SK-N-SH (cell line): ENCODE measurements around the gene SRRM4. TPM values are rescaled to one million over a fixed set of nuclear protein-coding genes. Genes with fewer than 3 reads are reported as not detected.

Experiments used
- CTCF ChIA-PET: fragments of 300-600, 350-600 bp; formaldehyde crosslinking; extraction: SDS; loops from one replicate; lab custom pipeline; 2021; lab: Yijun Ruan, JAX
- POLR2A ChIA-PET: fragments of 350-600 bp; sonication (Branson Sonifier 250); formaldehyde crosslinking; extraction: SDS; loops from one replicate; lab custom pipeline; 2020; ENCODE audit warnings: antibody characterized with exemption, inconsistent platforms; lab: Yijun Ruan, JAX
- DNase-seq: peaks from one replicate; pipeline ENCODE4 v3.0.0; 2012
- H2AFZ ChIP-seq: fragments of 200-600 bp; sonication (generic); 2 replicates; pipeline ENCODE4 v1.8.1; 2016; ENCODE audit warnings: antibody characterized with exemption, mild to moderate bottlenecking, low read depth
- H3F3A ChIP-seq: fragments of 200-600 bp; sonication (generic); replicated peaks from 2 replicates; pipeline ENCODE3; 2016; ENCODE audit warnings: antibody characterized with exemption, mild to moderate bottlenecking; ENCODE audit not compliant: insufficient read depth
- H3K27ac ChIP-seq, 2 experiments: fragments of 200-500 bp in 1 of 2; fragments of 200-600 bp in 1 of 2; sonication (Bioruptor generic) in 1 of 2; sonication (generic), shearing (Covaris generic) in 1 of 2; 2 replicates each; pipeline versions ENCODE4 v1.5.1 to v1.6.1; 2014 to 2016; ENCODE audit warnings: low read depth in 2 of 2, inconsistent platforms in 1 of 2, low read length in 1 of 2, mild to moderate bottlenecking in 1 of 2, mixed read lengths in 1 of 2
- H3K27me3 ChIP-seq: fragments of 200-600 bp; sonication (generic), shearing (Covaris generic); 2 replicates; pipeline ENCODE4 v1.6.1; 2016; ENCODE audit warnings: mixed run types; ENCODE audit not compliant: insufficient read depth
- H3K36me3 ChIP-seq, 2 experiments: fragments of 200-500 bp in 1 of 2; fragments of 200-600 bp in 1 of 2; sonication (Bioruptor generic) in 1 of 2; sonication (generic) in 1 of 2; replicated peaks in 1 of 2; 2 replicates each; pipeline versions ENCODE3 to v1.5.1; 2014 to 2016; ENCODE audit warnings: low read length in 1 of 2, mild to moderate bottlenecking in 1 of 2; ENCODE audit not compliant: insufficient read depth in 2 of 2, control insufficient read depth in 1 of 2
- H3K4me1 ChIP-seq, 2 experiments: fragments of 200-500 bp in 1 of 2; fragments of 200-600 bp in 1 of 2; sonication (Bioruptor generic) in 1 of 2; sonication (generic), shearing (Covaris generic) in 1 of 2; 2 replicates each; pipeline versions ENCODE4 v1.5.1 to v1.6.1; 2014 to 2016; ENCODE audit warnings: low read depth in 1 of 2, low read length in 1 of 2, mixed run types in 1 of 2; ENCODE audit not compliant: insufficient read depth in 2 of 2, control insufficient read depth in 1 of 2
- H3K4me2 ChIP-seq: fragments of 200-600 bp; sonication (generic), shearing (Covaris generic); 2 replicates; pipeline ENCODE4 v1.6.1; 2017; ENCODE audit warnings: mixed run types
- H3K4me3 ChIP-seq, 2 experiments: fragments of 200-500 bp in 1 of 2; fragments of 200-600 bp in 1 of 2; sonication (Bioruptor generic) in 1 of 2; sonication (generic), shearing (Covaris generic) in 1 of 2; 2 replicates each; pipeline versions ENCODE4 v1.5.1 to v1.8.1; 2014 to 2016; ENCODE audit warnings: low read depth in 2 of 2, inconsistent platforms in 1 of 2, low read length in 1 of 2, mild to moderate bottlenecking in 1 of 2, mixed read lengths in 1 of 2, moderate library complexity in 1 of 2
- H3K79me2 ChIP-seq: fragments of 200-600 bp; sonication (generic); 2 replicates; pipeline ENCODE4 v1.8.1; 2017; ENCODE audit warnings: mild to moderate bottlenecking; ENCODE audit not compliant: insufficient read depth
- H3K9ac ChIP-seq: fragments of 200-600 bp; sonication (generic); 2 replicates; pipeline ENCODE4 v1.6.1; 2017; ENCODE audit warnings: mixed run types
- H3K9me2 ChIP-seq: fragments of 200-600 bp; sonication (generic); 2 replicates; pipeline ENCODE4 v1.6.1; 2017; ENCODE audit warnings: mixed run types
- H3K9me3 ChIP-seq: fragments of 200-600 bp; sonication (generic); 2 replicates; pipeline ENCODE4 v1.6.1; 2017; ENCODE audit warnings: mixed run types, mild to moderate bottlenecking, moderate library complexity
- H4K20me1 ChIP-seq: fragments of 200-600 bp; sonication (generic); 2 replicates; pipeline ENCODE4 v1.6.1; 2017; ENCODE audit warnings: mild to moderate bottlenecking, mixed run types; ENCODE audit not compliant: insufficient read depth
- EP300 ChIP-seq, 2 experiments: IDR thresholded peaks; 2 replicates each; pipeline versions ENCODE4 v1.4.0 to v1.6.1; 2012; ENCODE audit warnings: borderline replicate concordance in 1 of 2, low read depth in 1 of 2, low read length in 1 of 2
- EZH2phosphoT487 ChIP-seq: fragments of 200-600 bp; sonication (generic); IDR thresholded peaks from 2 replicates; pipeline ENCODE4 v1.6.1; 2017; ENCODE audit warnings: low read depth, mixed run types, mild to moderate bottlenecking, antibody characterized with exemption, moderate library complexity, borderline replicate concordance
- GABPA ChIP-seq: IDR thresholded peaks from 2 replicates; pipeline ENCODE4 v1.4.0; 2012; ENCODE audit warnings: low read depth, mild to moderate bottlenecking
- JUND ChIP-seq: IDR thresholded peaks from 2 replicates; pipeline ENCODE4 v1.4.0; 2012
- MXI1 ChIP-seq: IDR thresholded peaks from 2 replicates; pipeline ENCODE4 v1.6.1; 2012; ENCODE audit warnings: mild to moderate bottlenecking, low read depth, low read length, improper control_type of control experiment
- NRF1 ChIP-seq: IDR thresholded peaks from 2 replicates; pipeline ENCODE4 v1.6.1; 2012; ENCODE audit warnings: low read depth, mild to moderate bottlenecking, low read length
- PBX3 ChIP-seq: IDR thresholded peaks from 2 replicates; pipeline ENCODE4; 2012
- POLR2AphosphoS5 ChIP-seq: IDR thresholded peaks from 2 replicates; pipeline ENCODE4 v1.6.1; 2012; ENCODE audit warnings: low read depth, low read length
- RAD21 ChIP-seq: IDR thresholded peaks from 2 replicates; pipeline ENCODE4 v1.6.1; 2012; ENCODE audit warnings: mild to moderate bottlenecking, low read length
- RCOR1 ChIP-seq: fragments of 150-350 bp; IDR thresholded peaks from 2 replicates; pipeline ENCODE4 v1.6.1; 2017; ENCODE audit warnings: antibody characterized with exemption, low read length
- REST ChIP-seq: IDR thresholded peaks from 2 replicates; pipeline ENCODE4 v1.6.1; 2012; ENCODE audit warnings: mild to moderate bottlenecking, low read depth, low read length, moderate library complexity
- RXRA ChIP-seq: IDR thresholded peaks from 2 replicates; pipeline ENCODE4 v1.4.0; 2012; ENCODE audit warnings: low read depth, mild to moderate bottlenecking, borderline replicate concordance
- SIN3A ChIP-seq: IDR thresholded peaks from 2 replicates; pipeline ENCODE4 v1.6.1; 2012; ENCODE audit warnings: low read depth, mild to moderate bottlenecking, low read length, moderate library complexity, borderline replicate concordance
- SMC3 ChIP-seq: IDR thresholded peaks from 2 replicates; pipeline ENCODE4 v1.6.1; 2012; ENCODE audit warnings: low read depth, low read length, improper control_type of control experiment
- YY1 ChIP-seq: IDR thresholded peaks from 2 replicates; pipeline ENCODE4 v1.4.0; 2012; ENCODE audit warnings: low read depth, mild to moderate bottlenecking
- ZBTB33 ChIP-seq: IDR thresholded peaks from 2 replicates; pipeline ENCODE4 v1.4.0; 2012; ENCODE audit warnings: low read depth, borderline replicate concordance
- WGBS: methylation state at CpG from one replicate; pipeline ENCODE4 v1.1.6; 2017; ENCODE audit warnings: low lambda C conversion rate; 5-methylcytosine and 5-hydroxymethylcytosine counted together
- polyA plus RNA-seq, 3 experiments: library from polyadenylated mRNA; depleted of rRNA; stranded (reverse); fragments of >200 nt; gene quantifications; 2 replicates each; pipeline ENCODE4 v1.2.3, GENCODE V29; 2012
- TF ChIP-seq, protein P1 (sequence below): IDR thresholded peaks from 2 replicates; pipeline ENCODE4 v1.4.0; 2012; ENCODE audit warnings: low read depth
- TF ChIP-seq, protein P2 (sequence below): IDR thresholded peaks from 2 replicates; pipeline ENCODE4 v1.4.0; 2012; ENCODE audit warnings: low read depth, borderline replicate concordance

Gene SRRM4
- polyA plus RNA-seq, 1 of the 3 experiments (the other 2 are of a cell fraction), result 0.03 TPM

GRCh38 chr12:119145367-119145766 lies 164.0 kb downstream of the SRRM4 start:
- Histone ChIP-seq H3K27me3 (no peaks in the 10 kb centered on the region), H3K79me2 (no peaks in the 10 kb centered on the region), H3K9ac (no peak overlapping the region), H3F3A (no peaks in the 10 kb centered on the region), H3K4me1 (no peaks in the 10 kb centered on the region), H4K20me1 (no peaks in the 10 kb centered on the region), H2AFZ (no peak overlapping the region), H3K27ac (no peak overlapping the region), H3K9me2 (no peaks in the 10 kb centered on the region), H3K4me3 (no peak overlapping the region), H3K4me2 (no peak overlapping the region), H3K36me3 (no peaks in the 10 kb centered on the region), H3K9me3 (no peaks in the 10 kb centered on the region)
- 67% methylated on average over 13 of the region's 13 CpGs for WGBS
- DNase-seq, result no peak
- ChIA-PET POLR2A (no interaction called here), CTCF (no interaction called here)
- TF ChIP-seq EZH2phosphoT487, result no peak
- TF ChIP-seq RAD21, result no peak
- TF ChIP-seq YY1, result no peak
- no peak for TF ChIP-seq SIN3A
- TF ChIP-seq, protein P1, sequence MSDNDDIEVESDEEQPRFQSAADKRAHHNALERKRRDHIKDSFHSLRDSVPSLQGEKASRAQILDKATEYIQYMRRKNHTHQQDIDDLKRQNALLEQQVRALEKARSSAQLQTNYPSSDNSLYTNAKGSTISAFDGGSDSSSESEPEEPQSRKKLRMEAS, result no peak
- no peak for TF ChIP-seq RCOR1
- no peak for TF ChIP-seq ZBTB33
- TF ChIP-seq MXI1, result no peak
- TF ChIP-seq EP300 (IDR thresholded peaks at IDR 0.05; ENCODE audit: borderline replicate concordance in 1 of 2, low read depth in 1 of 2, low read length in 1 of 2), result no peak
- no peak for TF ChIP-seq POLR2AphosphoS5
- no peak for TF ChIP-seq NRF1
- TF ChIP-seq GABPA, result no peak
- no peak for TF ChIP-seq JUND
- TF ChIP-seq RXRA, result no peak
- TF ChIP-seq, protein P2, sequence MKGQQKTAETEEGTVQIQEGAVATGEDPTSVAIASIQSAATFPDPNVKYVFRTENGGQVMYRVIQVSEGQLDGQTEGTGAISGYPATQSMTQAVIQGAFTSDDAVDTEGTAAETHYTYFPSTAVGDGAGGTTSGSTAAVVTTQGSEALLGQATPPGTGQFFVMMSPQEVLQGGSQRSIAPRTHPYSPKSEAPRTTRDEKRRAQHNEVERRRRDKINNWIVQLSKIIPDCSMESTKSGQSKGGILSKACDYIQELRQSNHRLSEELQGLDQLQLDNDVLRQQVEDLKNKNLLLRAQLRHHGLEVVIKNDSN, result no peak
- no peak for TF ChIP-seq PBX3
- TF ChIP-seq SMC3, result no peak
- no peak for TF ChIP-seq REST
